Transverse colon (tissue), 3 donors: ENCODE data around the gene CFAP46.

Source experiments
- CTCF ChIP-seq, 5 experiments: fragments of 200-600 bp in 3 of 5; fragments of 450-650 bp in 2 of 5; sonication (generic) in 3 of 5; IDR thresholded peaks; 1 replicate in 2 of 5; 2 replicates in 3 of 5; pipeline ENCODE4 v1.5.1; 2016 to 2017; ENCODE audit warnings: antibody characterized with exemption in 5 of 5, inconsistent platforms in 3 of 5, mild to moderate bottlenecking in 2 of 5, moderate library complexity in 1 of 5
- POLR2A ChIP-seq: fragments of 450-650 bp; IDR thresholded peaks from one replicate; pipeline ENCODE4 v1.6.1; 2016; ENCODE audit warnings: antibody characterized with exemption, mild to moderate bottlenecking, moderate library complexity

GRCh38 chr10:132914732-132915131, 27.6 kb downstream of the CFAP46 start:
- TF ChIP-seq POLR2A (no peak), CTCF (IDR thresholded peaks at IDR 0.05) (no peak)
